DMS114 treated with DMSO at 0.1 percent for 48 hours (cell line): ENCODE measurements around the gene STT3B.

Experiments
- DNase-seq: peaks from one replicate; lab custom pipeline; 2025; ENCODE audit not compliant: unreplicated experiment; lab: John Stamatoyannopoulos, UW

STT3B gene

GRCh38 chr3:31516757-31517156 is 16.0 kb upstream of the STT3B start:
- DNase-seq: no peak

DNA sequence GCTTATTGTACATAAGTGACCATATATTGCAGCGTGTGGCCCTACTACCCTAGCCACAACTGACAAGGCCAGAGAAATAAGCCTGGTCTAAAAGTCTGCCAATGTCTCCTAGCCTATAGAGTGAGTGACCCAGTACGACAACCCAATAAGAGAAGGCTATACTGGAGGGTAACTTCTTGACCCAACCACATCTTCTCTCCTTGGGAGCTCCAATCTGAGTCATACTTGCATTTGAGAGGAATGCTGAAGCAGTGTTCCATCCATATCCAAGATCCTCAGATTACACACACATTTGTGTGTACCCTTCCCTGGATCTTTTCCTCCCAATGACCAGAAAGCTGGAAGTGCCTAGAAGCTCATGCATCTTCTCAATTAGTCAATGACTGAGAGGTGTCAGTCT is 11.3 kb upstream of the STT3B start:
- no peak for DNase-seq

GRCh38 chr3:31522152-31522551 is 10.6 kb upstream of the STT3B start:
- DNase-seq: no peak

DNA sequence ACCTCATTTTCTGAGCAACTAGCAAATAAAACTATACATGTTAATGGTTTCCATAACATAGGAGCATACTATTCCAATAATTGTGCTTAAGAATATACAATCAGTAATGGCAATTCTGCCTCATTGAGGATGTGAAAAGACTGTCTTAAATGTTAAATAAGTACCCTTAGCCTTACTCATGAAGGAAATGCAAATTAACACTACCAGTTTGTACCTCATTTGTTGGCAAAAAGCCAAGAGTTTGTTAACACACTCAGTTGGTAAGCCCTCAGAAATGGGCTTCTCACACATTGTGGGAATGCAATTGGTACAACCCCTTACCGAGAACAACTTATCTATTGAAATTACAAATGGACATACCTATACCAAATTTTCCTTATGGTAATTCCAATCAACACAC is 9.2 kb upstream of the STT3B start:
- no peak for DNase-seq

GRCh38 chr3:31525532-31525931 is 7.2 kb upstream of the STT3B start:
- no peak for DNase-seq

DNA sequence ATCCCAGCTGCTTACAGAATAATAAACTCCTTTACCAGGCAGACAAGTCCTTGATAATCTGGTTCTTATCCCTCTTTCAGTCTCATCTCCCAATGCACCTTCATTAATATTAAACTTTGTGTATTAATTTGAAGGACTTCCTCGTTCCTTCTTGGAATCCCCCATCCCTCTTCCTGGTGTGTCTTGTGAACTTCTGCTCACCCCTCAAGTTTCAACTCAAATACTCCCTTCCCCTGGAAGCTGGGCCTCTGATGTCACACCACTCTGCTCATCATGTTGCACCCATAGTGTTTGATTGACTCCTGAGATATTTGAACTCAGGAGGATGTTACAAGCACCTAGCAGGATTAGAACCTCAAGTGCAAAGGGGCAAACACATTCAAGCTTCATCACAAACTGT is 3.3 kb upstream of the STT3B start:
- DNase-seq: no peak

- no peak for DNase-seq
Observed at GRCh38 chr3:31530039-31530959, 2.4 kb upstream of the STT3B start.

DNA sequence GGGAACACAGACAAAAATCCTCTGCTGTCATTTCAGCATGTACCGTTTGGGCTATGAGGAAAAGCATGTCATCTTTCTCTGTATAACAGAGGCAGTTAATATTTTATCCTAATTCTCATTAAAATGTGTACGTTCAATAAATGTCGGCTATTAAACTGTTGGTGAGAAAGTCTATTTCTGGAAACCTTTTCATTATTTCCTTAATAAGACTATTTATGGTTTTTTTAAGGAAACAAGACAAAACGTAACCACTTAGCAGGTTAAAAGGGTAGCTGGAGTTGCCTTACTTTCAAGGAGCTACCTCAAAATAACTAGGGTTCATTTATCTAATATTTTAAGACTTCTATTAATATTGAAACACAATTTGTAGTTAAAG is 1.8 kb upstream of the STT3B start:
- DNase-seq: no peak

DNA sequence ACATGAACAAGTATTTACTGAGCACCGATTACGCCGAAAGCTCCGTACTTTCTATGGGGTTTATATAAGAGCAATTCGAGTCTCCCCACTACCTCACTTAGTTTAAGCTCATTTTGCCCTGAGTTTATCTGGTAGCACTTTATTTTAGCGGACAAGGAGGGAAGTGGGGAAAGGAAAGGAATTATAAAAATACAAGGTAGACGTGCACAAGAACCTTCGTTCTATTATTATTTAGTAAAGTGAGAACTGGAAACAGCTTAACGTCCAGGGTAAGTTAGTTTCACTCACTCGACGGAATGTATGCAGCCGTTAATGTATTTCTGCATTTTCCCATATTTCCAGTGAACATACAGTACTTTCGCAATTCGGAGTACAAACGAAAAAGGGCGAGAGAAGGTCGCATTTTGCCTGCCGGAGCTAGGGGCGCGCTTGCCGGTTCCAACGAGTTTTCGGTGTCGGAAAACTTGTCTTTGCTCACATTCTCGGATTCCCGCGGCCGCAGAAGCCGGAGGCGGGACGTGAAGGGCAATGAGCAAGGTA is 1.2 kb upstream of the STT3B start:
- no peak for DNase-seq

- peak; percentile 91 for DNase-seq
Observed at GRCh38 chr3:31531992-31532586, 636 bp upstream of the STT3B start.

- DNase-seq: peak; percentile 30
Observed at GRCh38 chr3:31533169-31534064, 692 bp downstream of the STT3B start.

DNA sequence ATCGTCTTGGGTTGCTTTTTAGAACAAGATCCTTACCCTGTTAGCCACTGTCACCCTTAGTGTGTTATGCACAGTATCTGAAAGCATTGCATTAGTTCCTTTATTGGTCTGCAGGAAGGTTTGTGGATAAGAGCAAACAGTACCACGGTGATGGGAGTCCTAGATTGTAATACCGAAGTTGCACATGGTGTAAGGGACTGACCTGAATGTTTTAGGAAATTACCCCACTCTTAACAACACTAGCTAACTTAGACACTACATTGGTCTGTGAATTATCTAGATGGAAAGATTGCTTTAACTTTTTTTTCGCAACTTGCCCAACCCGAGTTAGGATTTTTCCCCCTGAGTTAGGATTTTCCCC is 1.3 kb downstream of the STT3B start:
- peak; percentile 30 for DNase-seq

DNA sequence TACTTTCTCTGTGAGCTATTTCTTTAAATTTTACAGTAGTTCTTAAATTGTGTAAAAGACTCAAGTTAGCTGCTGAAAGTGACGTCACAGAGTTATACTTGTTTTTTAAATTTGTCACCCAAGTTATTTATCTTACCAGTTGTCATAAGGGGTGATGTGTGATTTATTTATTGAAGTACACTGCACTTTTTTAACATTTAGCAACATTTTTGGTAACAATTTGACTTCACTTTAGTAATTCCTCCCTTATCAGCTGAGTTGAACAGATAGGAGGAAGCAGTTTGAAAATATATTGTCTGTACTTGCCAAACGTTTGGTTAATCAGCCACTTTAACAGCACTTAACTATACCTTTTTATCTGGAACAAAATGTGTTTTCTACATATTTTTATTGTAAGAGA is 3.8 kb downstream of the STT3B start:
- no peak for DNase-seq

DNA sequence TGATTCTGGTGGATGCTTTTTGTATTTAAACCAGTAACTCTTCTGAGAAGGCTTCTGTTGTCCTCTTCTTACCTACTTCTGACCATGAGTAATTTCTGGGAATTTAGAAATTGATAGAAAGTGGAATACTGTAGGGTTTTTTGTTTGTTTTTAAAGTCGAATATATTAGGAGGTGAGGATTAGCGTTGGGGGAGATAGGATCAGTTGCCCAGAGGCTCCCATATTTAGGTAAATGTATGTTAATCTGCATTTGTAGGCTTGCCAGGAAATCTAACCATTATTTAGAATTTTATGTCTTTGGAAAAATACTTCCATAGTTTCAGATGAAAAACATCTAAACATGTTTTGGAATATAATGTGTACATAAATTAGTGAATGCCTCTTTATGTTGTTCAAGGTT is 6.1 kb downstream of the STT3B start:
- no peak for DNase-seq

GRCh38 chr3:31539275-31539674 is 6.5 kb downstream of the STT3B start:
- DNase-seq: no peak

DNA sequence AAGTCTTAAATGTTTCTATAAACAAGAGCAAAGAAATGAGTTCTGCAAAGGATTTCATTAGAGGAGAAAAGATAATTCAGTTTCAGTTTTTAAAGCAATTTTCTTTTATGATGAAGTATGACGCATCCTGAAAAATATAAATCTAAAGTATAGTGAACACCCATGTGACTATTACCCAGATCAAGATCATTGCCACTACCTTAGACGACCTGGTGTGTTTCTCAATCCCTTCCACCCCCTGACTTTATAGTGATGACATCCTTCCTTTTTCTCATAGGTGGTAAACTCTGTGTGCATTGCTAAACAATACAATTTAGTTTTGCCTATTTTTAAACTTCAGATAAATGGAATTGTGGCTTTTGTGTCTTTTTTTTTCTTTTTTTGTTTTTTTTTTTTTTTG is 8.4 kb downstream of the STT3B start:
- DNase-seq: no peak

DNA sequence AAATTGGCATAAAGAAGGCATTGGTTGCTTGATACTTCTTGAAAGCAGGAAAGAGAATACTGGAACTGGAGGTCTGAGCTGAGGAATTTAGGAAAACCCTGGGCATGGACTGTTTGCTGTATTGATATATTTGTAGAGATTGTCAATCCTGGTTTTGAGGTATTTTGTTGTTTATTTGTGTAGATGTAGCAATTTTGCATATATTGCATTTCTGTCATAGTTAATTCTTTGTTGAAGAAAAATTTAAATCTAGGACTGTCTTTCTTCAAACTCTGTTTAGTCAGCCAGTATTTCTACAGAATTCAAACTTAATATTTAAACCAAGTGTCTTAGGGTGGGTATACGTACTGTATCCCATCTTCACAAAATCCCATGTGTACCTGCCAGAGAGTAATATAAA is 9.5 kb downstream of the STT3B start:
- DNase-seq: no peak

DNA sequence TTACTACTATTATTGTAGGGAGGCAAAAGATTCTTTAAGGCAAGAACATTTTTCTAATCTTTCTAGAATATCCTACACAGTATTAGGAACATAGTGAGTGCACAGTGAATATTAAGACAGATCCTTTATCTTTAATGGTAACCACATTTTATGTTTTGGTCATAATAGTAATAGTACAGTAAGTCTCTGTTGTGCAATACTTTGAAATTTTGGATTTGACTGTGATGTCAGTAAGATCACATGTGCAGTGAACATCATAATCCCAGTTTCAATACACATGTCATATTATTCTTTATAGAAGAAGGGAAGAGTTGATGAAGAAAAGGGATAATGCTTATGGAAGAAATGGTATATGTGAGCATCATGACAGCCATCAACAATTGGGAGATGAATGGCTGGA is 10.7 kb downstream of the STT3B start:
- no peak for DNase-seq

DNA sequence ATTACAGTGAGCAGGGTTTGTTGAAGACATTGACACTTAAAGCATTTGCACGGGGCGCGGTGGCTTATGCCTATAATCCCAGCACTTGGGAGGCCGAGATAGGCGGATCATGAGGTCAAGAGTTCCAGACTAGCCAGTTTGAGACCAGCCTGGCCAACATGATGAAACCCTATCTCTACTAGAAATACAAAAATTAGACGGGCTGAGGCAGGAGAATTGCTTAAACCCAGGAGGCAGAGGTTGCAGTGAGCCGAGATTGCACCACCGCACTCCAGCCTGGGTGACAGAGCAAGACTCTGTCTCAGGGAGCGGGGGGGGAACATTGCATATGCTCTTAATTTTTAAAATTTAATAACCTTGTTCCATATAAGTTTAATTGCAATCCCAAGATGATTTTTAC is 11.9 kb downstream of the STT3B start:
- DNase-seq: no peak

GRCh38 chr3:31546162-31546561 is 13.4 kb downstream of the STT3B start:
- no peak for DNase-seq

GRCh38 chr3:31546725-31547124 is 14.0 kb downstream of the STT3B start:
- DNase-seq: no peak
